ENCODE results near the gene EFNA5.

Gene EFNA5

DNA sequence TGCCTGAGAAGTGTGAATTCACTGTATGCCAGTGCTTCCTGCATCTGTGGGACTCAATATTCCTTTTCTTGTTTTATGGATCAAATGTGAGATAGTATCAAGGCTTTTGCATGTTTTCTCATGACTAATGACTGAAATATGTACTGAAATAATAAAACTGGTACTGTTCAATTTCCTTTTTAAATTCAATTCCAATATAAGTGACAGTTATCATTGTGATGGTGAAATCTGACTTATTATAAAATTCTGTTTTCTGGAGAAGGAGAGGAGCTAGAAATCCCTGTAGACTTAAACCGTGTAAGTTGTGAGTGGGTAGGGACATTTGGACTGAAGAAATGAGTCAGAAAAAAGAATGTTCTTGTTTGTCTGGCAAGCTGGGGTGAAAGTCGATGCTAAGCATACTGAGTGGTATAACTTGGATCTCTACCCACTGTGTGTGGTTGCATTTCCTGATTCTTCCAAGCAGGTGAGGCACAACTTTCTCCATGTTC, 245.2 kb downstream of the EFNA5 start:
- DNase-seq (ENCODE audit: extremely low read depth, insufficient read length) = no peak
- Histone ChIP-seq H3K4me3 (replicated peaks; ENCODE audit: low read depth, low read length) (no peak overlapping the region), H3K36me3 (ENCODE audit: control insufficient read depth, insufficient read depth, low read length) (no peaks in the 10 kb centered on the region), H3K27me3 (replicated peaks; ENCODE audit: control insufficient read depth, insufficient read depth, low read length) (no peaks in the 10 kb centered on the region)
- TF ChIP-seq CTCF (IDR thresholded peaks at IDR 0.05; ENCODE audit: insufficient read depth, low read length, poor library complexity, severe bottlenecking) = no peak

GRCh38 chr5:107424491-107424890, 246.2 kb downstream of the EFNA5 start:
- H3K36me3 ChIP-seq (ENCODE audit: control insufficient read depth, insufficient read depth, low read length) = no peaks in the 10 kb centered on the region
- no peaks in the 10 kb centered on the region for H3K27me3 ChIP-seq (replicated peaks; ENCODE audit: control insufficient read depth, insufficient read depth, low read length)
- no peak for DNase-seq (ENCODE audit: extremely low read depth, insufficient read length)
- no peak overlapping the region for H3K4me3 ChIP-seq (replicated peaks; ENCODE audit: low read depth, low read length)
- no peak for TF ChIP-seq CTCF (IDR thresholded peaks at IDR 0.05; ENCODE audit: insufficient read depth, low read length, poor library complexity, severe bottlenecking)

DNA sequence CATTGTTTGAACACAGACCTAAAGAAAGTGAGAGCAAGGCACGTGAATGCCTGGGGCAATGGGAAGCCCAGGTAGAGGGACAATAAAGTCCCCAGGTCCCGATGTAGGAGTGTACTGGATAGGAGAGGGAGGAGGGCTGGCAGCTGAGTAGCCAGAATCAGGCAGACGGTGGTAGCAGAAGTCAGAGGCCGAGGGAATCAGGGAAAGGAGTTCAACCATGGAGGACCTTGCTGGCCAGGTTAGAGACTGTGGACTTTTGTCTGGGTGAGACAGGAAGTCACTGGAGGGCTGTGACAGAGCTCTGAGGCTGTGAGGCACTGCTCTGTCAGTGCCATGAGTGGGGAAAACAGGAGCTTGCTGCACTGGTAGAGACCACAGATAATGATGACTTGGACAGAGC, 248.2 kb downstream of the EFNA5 start:
- no peaks in the 10 kb centered on the region for H3K36me3 ChIP-seq (ENCODE audit: control insufficient read depth, insufficient read depth, low read length)
- no peak for DNase-seq (ENCODE audit: extremely low read depth, insufficient read length)
- TF ChIP-seq CTCF (IDR thresholded peaks at IDR 0.05; ENCODE audit: insufficient read depth, low read length, poor library complexity, severe bottlenecking) = no peak

DNA sequence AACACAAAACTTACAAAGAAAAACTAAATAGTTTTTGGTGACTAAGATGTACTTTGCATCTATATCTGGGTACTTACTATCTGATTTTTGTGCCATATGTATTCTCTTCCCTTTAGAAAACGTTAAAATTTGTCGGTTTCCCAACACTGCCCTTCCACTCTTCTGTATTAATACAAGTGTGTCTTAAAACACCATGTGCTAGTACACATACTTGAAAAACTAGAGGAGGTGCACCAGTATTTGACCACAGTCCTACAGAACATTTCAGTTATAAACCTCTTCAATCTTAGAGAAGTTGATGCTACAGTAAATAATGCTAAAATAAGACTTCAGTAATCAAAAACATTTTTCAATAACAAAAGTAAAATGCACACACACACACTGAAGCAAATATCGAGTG, 251.2 kb downstream of the EFNA5 start:
- H3K27me3 ChIP-seq (replicated peaks; ENCODE audit: control insufficient read depth, insufficient read depth, low read length) = no peaks in the 10 kb centered on the region
- no peak for TF ChIP-seq CTCF (IDR thresholded peaks at IDR 0.05; ENCODE audit: insufficient read depth, low read length, poor library complexity, severe bottlenecking)
- DNase-seq (ENCODE audit: extremely low read depth, insufficient read length) = no peak
- no peak overlapping the region for H3K4me3 ChIP-seq (replicated peaks; ENCODE audit: low read depth, low read length)
- no peaks in the 10 kb centered on the region for H3K36me3 ChIP-seq (ENCODE audit: control insufficient read depth, insufficient read depth, low read length)

More for the DNA sequence above, 248.2 kb downstream of the EFNA5 start:
- no peak overlapping the region for H3K4me3 ChIP-seq (replicated peaks; ENCODE audit: low read depth, low read length)
- no peaks in the 10 kb centered on the region for H3K27me3 ChIP-seq (replicated peaks; ENCODE audit: control insufficient read depth, insufficient read depth, low read length)

- H3K36me3 ChIP-seq (ENCODE audit: control insufficient read depth, insufficient read depth, low read length) = no peaks in the 10 kb centered on the region
- no peak for DNase-seq (ENCODE audit: extremely low read depth, insufficient read length)
- no peaks in the 10 kb centered on the region for H3K27me3 ChIP-seq (replicated peaks; ENCODE audit: control insufficient read depth, insufficient read depth, low read length)
- H3K4me3 ChIP-seq (replicated peaks; ENCODE audit: low read depth, low read length) = no peak overlapping the region
- TF ChIP-seq CTCF (IDR thresholded peaks at IDR 0.05; ENCODE audit: insufficient read depth, low read length, poor library complexity, severe bottlenecking) = no peak
Measured at GRCh38 chr5:107418902-107419301, 251.8 kb downstream of the EFNA5 start.

GRCh38 chr5:107418071-107418470, 252.7 kb downstream of the EFNA5 start:
- TF ChIP-seq CTCF (IDR thresholded peaks at IDR 0.05; ENCODE audit: insufficient read depth, low read length, poor library complexity, severe bottlenecking) = no peak
- no peak for DNase-seq (ENCODE audit: extremely low read depth, insufficient read length)
- Histone ChIP-seq H3K4me3 (replicated peaks; ENCODE audit: low read depth, low read length) (no peak overlapping the region), H3K27me3 (replicated peaks; ENCODE audit: control insufficient read depth, insufficient read depth, low read length) (no peaks in the 10 kb centered on the region), H3K36me3 (ENCODE audit: control insufficient read depth, insufficient read depth, low read length) (no peaks in the 10 kb centered on the region)

Measured in GM06990 (cell line).